OCI-LY1 (cell line): ENCODE data around the gene XRCC1.
A peak's percentile ranks its signal among the peaks of the same experiment; 100 is the strongest.

Experiments
- H2AFZ ChIP-seq: fragments of 200-600 bp; sonication (generic), shearing (Covaris generic); 2 replicates; pipeline ENCODE4 v1.6.0; 2014; ENCODE audit warnings: antibody characterized with exemption, mild to moderate bottlenecking, low read length
- H3F3A ChIP-seq: fragments of 200-600 bp; sonication (generic), shearing (Covaris generic); 2 replicates; pipeline ENCODE4 v1.6.0; 2014; ENCODE audit warnings: mild to moderate bottlenecking, antibody characterized with exemption, low read length, moderate library complexity; ENCODE audit not compliant: insufficient read depth
- H3K27ac ChIP-seq: fragments of 200-600 bp; sonication (generic); 2 replicates; pipeline ENCODE4 v1.5.1; 2014; ENCODE audit warnings: low read length, mixed run types, mild to moderate bottlenecking, low read depth; ENCODE audit not compliant: poor library complexity, severe bottlenecking
- H3K27me3 ChIP-seq: fragments of 200-600 bp; sonication (generic); 2 replicates; pipeline ENCODE4 v1.6.0; 2014; ENCODE audit warnings: antibody characterized with exemption, mild to moderate bottlenecking, low read length, moderate library complexity; ENCODE audit not compliant: insufficient read depth
- H3K36me3 ChIP-seq: fragments of 200-600 bp; sonication (generic); 2 replicates; pipeline ENCODE4 v1.6.1; 2014; ENCODE audit warnings: mild to moderate bottlenecking, antibody characterized with exemption, low read length, moderate library complexity, mixed read lengths; ENCODE audit not compliant: insufficient read depth
- H3K4me1 ChIP-seq: fragments of 200-600 bp; sonication (generic); 2 replicates; pipeline ENCODE4 v1.5.1; 2014; ENCODE audit warnings: mild to moderate bottlenecking, low read length, moderate library complexity; ENCODE audit not compliant: insufficient read depth, severe bottlenecking
- H3K4me2 ChIP-seq: fragments of 200-600 bp; sonication (generic), shearing (Covaris generic); 2 replicates; pipeline ENCODE4 v1.6.1; 2014; ENCODE audit warnings: low read length
- H3K4me3 ChIP-seq: fragments of 200-600 bp; sonication (generic); 2 replicates; pipeline ENCODE4 v1.5.1; 2014; ENCODE audit warnings: low read length, low read depth, mild to moderate bottlenecking, mixed read lengths; ENCODE audit not compliant: poor library complexity, severe bottlenecking
- H3K79me2 ChIP-seq: fragments of 200-600 bp; shearing (Covaris generic); 2 replicates; pipeline ENCODE4 v1.6.1; 2016; ENCODE audit warnings: mixed run types, low read length, mixed read lengths; ENCODE audit not compliant: insufficient read depth
- H3K9ac ChIP-seq: fragments of 200-600 bp; sonication (generic), shearing (Covaris generic); 2 replicates; pipeline ENCODE4 v1.6.1; 2014; ENCODE audit warnings: mild to moderate bottlenecking, low read length, mixed read lengths
- H3K9me2 ChIP-seq: fragments of 200-600 bp; sonication (generic), shearing (Covaris generic); 2 replicates; pipeline ENCODE4 v1.6.1; 2014; ENCODE audit warnings: low read depth, mild to moderate bottlenecking, low read length, mixed read lengths
- H3K9me3 ChIP-seq: fragments of 200-600 bp; shearing (Covaris generic); 2 replicates; pipeline ENCODE4 v1.6.1; 2014; ENCODE audit warnings: low read length, mixed read lengths
- H4K20me1 ChIP-seq: fragments of 200-600 bp; sonication (generic), shearing (Covaris generic); 2 replicates; pipeline ENCODE4 v1.6.0; 2016; ENCODE audit warnings: mild to moderate bottlenecking, low read length; ENCODE audit not compliant: insufficient read depth
- EZH2 ChIP-seq: fragments of 200-600 bp; sonication (generic), shearing (Covaris generic); IDR thresholded peaks from 2 replicates; pipeline ENCODE4 v1.8.0; 2017; ENCODE audit warnings: borderline replicate concordance, mixed run types, mild to moderate bottlenecking, antibody characterized with exemption, low read length, moderate library complexity, mixed read lengths
- TF ChIP-seq, protein P1 (sequence below): fragments of 200-600 bp; sonication (generic), shearing (Covaris generic); IDR thresholded peaks from 2 replicates; pipeline ENCODE4 v1.5.1; 2017; ENCODE audit warnings: mild to moderate bottlenecking, antibody characterized with exemption, low read length, moderate library complexity, mixed read lengths

XRCC1 gene

DNA sequence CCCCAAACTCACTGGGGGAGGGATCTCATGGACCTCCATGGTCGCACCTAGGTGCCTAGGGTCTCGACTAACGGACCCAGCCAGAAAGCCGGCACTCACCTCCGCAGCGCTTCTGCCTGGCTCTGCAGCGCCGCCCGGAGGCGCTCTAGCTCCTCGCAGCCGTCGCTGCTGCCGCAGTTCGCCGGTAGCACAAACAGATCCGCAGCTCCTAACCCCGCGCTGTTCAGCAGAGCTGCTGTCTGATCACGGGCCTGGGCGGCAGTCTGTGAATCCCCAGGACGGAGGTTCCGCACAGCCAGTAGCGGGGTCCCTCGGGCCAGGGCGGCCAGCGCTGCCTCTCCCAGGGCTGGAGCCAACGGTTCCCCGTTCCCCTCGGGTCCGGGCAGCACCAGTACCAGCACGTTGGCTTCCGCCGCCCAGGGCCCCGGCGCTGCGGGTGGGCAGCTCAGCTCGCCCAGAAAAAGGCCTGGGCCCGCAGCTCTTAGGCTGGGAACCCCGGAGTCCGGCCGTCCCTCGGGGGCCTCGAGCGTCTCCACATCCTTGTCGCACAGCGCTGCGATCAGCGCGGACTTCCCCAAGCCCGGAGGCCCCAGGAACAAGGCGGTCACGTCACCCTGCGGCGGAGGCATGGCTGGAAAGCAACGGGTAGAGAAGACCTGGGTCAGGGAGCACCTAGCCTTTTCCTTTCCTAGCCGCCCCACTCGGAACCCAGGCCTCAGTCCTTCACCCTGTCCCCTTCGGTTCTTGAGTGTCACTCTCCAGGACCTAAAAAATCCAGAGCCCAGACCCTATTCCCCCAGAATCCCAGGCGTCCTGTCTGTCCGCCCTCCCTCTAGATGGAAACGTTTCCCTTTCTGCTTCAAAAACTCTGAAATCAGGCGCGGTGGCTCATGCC, 19.6 kb upstream of the XRCC1 start:
- TF ChIP-seq EZH2: no peak
- TF ChIP-seq, protein P1, sequence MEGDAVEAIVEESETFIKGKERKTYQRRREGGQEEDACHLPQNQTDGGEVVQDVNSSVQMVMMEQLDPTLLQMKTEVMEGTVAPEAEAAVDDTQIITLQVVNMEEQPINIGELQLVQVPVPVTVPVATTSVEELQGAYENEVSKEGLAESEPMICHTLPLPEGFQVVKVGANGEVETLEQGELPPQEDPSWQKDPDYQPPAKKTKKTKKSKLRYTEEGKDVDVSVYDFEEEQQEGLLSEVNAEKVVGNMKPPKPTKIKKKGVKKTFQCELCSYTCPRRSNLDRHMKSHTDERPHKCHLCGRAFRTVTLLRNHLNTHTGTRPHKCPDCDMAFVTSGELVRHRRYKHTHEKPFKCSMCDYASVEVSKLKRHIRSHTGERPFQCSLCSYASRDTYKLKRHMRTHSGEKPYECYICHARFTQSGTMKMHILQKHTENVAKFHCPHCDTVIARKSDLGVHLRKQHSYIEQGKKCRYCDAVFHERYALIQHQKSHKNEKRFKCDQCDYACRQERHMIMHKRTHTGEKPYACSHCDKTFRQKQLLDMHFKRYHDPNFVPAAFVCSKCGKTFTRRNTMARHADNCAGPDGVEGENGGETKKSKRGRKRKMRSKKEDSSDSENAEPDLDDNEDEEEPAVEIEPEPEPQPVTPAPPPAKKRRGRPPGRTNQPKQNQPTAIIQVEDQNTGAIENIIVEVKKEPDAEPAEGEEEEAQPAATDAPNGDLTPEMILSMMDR: peak; percentile 89
- H3K9me2 ChIP-seq: no peaks in the 10 kb centered on the region
- H3K79me2 ChIP-seq: peaks cover 15% of the 10 kb centered on the region
- peak overlapping the region; percentile 94 for H3K4me3 ChIP-seq
- H3K27ac ChIP-seq: peak overlapping the region; percentile 26
- peak overlapping the region; percentile 82 for H3K4me2 ChIP-seq
- H3K36me3 ChIP-seq: peaks cover 28% of the 10 kb centered on the region
- H3K4me1 ChIP-seq: peaks cover 30% of the 10 kb centered on the region
- no peaks in the 10 kb centered on the region for H3K9me3 ChIP-seq
- no peaks in the 10 kb centered on the region for H3K27me3 ChIP-seq
- H2AFZ ChIP-seq: no peak overlapping the region
- H3K9ac ChIP-seq: peak overlapping the region; percentile 74
- no peaks in the 10 kb centered on the region for H3F3A ChIP-seq
- H4K20me1 ChIP-seq: no peaks in the 10 kb centered on the region

DNA sequence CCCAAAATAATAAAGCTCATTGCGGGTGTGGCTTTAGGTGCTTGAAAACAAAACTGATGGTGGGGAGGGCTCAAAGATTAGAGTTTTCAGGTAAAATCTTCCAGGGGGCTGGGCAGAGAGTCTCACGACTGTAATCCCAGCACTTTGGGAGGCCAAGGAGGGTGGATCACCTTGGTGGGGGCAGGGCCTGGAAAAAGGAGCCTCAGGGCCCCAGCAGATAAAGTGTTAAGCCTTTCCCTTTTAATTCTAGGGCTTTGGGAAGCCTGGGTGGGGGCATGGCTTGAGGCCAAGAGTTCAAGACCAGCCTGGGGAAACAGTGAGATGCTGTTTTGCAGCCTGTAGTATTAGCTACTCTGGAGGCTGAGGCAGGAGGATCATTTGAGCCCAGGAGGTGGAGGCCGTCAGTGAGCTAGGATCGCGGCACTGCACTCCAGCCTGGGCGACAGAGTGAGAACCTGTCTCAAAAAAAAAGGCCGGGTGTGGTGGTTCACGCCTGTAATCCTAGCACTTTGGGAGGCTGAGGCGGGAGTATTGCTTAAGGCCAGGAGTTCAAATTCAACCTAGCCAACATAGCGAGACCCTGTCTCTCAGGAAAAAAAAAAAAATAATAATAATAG, 18.9 kb upstream of the XRCC1 start:
- TF ChIP-seq EZH2: no peak
- TF ChIP-seq, protein P1: no peak
- H3K27me3 ChIP-seq: no peaks in the 10 kb centered on the region
- H3K4me3 ChIP-seq: no peak overlapping the region
- H2AFZ ChIP-seq: no peak overlapping the region
- H3K9ac ChIP-seq: no peak overlapping the region
- H3K36me3 ChIP-seq: peaks cover 24% of the 10 kb centered on the region
- H3K4me1 ChIP-seq: peaks cover 35% of the 10 kb centered on the region
- no peaks in the 10 kb centered on the region for H4K20me1 ChIP-seq
- H3K4me2 ChIP-seq: no peak overlapping the region; the same call in 1 of the 2 replicates
- no peaks in the 10 kb centered on the region for H3K9me2 ChIP-seq
- no peak overlapping the region for H3K27ac ChIP-seq
- no peaks in the 10 kb centered on the region for H3F3A ChIP-seq
- H3K79me2 ChIP-seq: peaks cover 15% of the 10 kb centered on the region
- H3K9me3 ChIP-seq: no peaks in the 10 kb centered on the region

DNA sequence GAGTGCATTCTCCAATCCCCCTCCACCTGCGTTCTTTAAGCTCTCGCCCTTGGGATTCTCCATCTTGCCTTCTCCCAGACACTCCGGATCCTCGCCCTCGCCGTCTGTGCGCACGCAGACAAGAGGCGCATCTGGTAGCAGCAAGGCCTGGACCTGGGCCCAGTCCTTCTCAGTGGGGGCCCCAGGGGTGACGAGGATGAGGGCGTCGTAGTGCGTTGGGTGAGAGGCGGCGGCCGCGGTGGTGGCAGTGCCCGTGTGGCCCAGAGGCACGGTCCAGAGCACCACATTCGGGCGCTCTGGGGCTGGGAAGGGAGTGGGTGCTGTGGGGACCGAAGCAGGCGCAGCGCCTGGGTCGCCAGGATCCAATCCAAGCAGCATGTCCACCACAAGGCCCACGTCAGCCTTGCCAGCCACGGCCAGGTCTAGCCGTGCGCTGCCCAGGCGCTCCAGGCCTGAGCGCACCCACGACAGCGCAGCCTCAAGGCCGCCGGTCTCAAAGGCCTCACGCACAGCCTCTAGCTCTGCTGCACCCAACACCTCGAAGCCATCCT, 17.5 kb upstream of the XRCC1 start:
- Histone ChIP-seq H3K4me3 (no peak overlapping the region), H3K9me2 (no peaks in the 10 kb centered on the region), H3K27me3 (no peaks in the 10 kb centered on the region), H3F3A (no peaks in the 10 kb centered on the region), H3K9ac (no peak overlapping the region), H3K79me2 (peaks cover 14% of the 10 kb centered on the region), H3K4me2 (no peak overlapping the region), H3K9me3 (no peaks in the 10 kb centered on the region), H3K36me3 (peaks cover 13% of the 10 kb centered on the region; the same call in 1 of the 2 replicates), H3K27ac (no peak overlapping the region), H3K4me1 (peaks cover 30% of the 10 kb centered on the region), H4K20me1 (no peaks in the 10 kb centered on the region), H2AFZ (no peak overlapping the region)
- no peak for TF ChIP-seq EZH2
- TF ChIP-seq, protein P1: no peak
